ENCODE results near the gene ALKBH6. TPM values are rescaled to one million over a fixed set of nuclear protein-coding genes. Genes with fewer than 3 reads are reported as not detected.

ALKBH6 gene
- total and polyA plus RNA-seq, 9 of the 15 experiments (the other 6 are each of a cell fraction or from before 2014, with no cell fraction given): 0.67 to 62.0 (median 34.5) TPM

GRCh38 chr19:35987571-35987896, 26.5 kb downstream of the ALKBH6 start (continued):
- TF ChIP-seq CHD7 (IDR thresholded peaks at IDR 0.05; ENCODE audit: low read depth, low read length): no peak
- TF ChIP-seq ZNF133 (CRISPR knock-in tag; IDR thresholded peaks at IDR 0.05): no peak
- no peak for TF ChIP-seq NUFIP1 (IDR thresholded peaks at IDR 0.05; ENCODE audit: partially characterized antibody)
- no peak for TF ChIP-seq ZNF592 (IDR thresholded peaks at IDR 0.05)
- no peak for TF ChIP-seq RNF2 (IDR thresholded peaks at IDR 0.05)
- TF ChIP-seq ZNF143 (CRISPR knock-in tag; IDR thresholded peaks at IDR 0.05): no peak
- TF ChIP-seq ZNF583 (CRISPR knock-in tag; IDR thresholded peaks at IDR 0.05): no peak

Data from K562 (cell line).